ENCODE measurements around the gene EEFSEC. TPM values are rescaled to one million over a fixed set of nuclear protein-coding genes. Genes with fewer than 3 reads are reported as not detected.

EEFSEC gene
- total RNA-seq, 1 experiment from 2014 or later: 14.6 TPM

- no peak overlapping the region for H3K4me3 Mint-ChIP-seq (ENCODE audit: unreplicated experiment)
- BruUV-seq (replicated peaks): no TSS peak
- no peak for DNase-seq (ENCODE audit: unreplicated experiment)
- no peaks in the 10 kb centered on the region for H3K9me3 Mint-ChIP-seq (ENCODE audit: unreplicated experiment)
- peaks cover 22% of the 10 kb centered on the region for H3K4me1 Mint-ChIP-seq (ENCODE audit: insufficient read depth, unreplicated experiment)
- TF ChIP-seq CTCF (IDR thresholded peaks at IDR 0.05; ENCODE audit: unreplicated experiment): no peak
- intact Hi-C loops (cut with micrococcal nuclease): no loop called here
- no peak overlapping the region for H3K27ac Mint-ChIP-seq (ENCODE audit: low read depth, unreplicated experiment)
- ChIA-PET POLR2A (no interaction called here), CTCF (no interaction called here)
- no peaks in the 10 kb centered on the region for H3K27me3 Mint-ChIP-seq (ENCODE audit: insufficient read depth, unreplicated experiment)
- H3K36me3 Mint-ChIP-seq (ENCODE audit: insufficient read depth, unreplicated experiment): no peaks in the 10 kb centered on the region
Measured at GRCh38 chr3:128380295-128380694, 227.0 kb downstream of the EEFSEC start.

- no peaks in the 10 kb centered on the region for H3K27me3 Mint-ChIP-seq (ENCODE audit: insufficient read depth, unreplicated experiment)
- intact Hi-C loops (cut with micrococcal nuclease): no loop called here
- POLR2A ChIA-PET: no interaction called here
- BruUV-seq (replicated peaks): no TSS peak
- no peak for TF ChIP-seq CTCF (IDR thresholded peaks at IDR 0.05; ENCODE audit: unreplicated experiment)
- CTCF ChIA-PET: no interaction called here
- no peaks in the 10 kb centered on the region for H3K36me3 Mint-ChIP-seq (ENCODE audit: insufficient read depth, unreplicated experiment)
- no peak overlapping the region for H3K27ac Mint-ChIP-seq (ENCODE audit: low read depth, unreplicated experiment)
- no peak overlapping the region for H3K4me3 Mint-ChIP-seq (ENCODE audit: unreplicated experiment)
- peaks cover 22% of the 10 kb centered on the region for H3K4me1 Mint-ChIP-seq (ENCODE audit: insufficient read depth, unreplicated experiment)
- no peaks in the 10 kb centered on the region for H3K9me3 Mint-ChIP-seq (ENCODE audit: unreplicated experiment)
- no peak for DNase-seq (ENCODE audit: unreplicated experiment)
Measured at GRCh38 chr3:128380719-128381118, 227.4 kb downstream of the EEFSEC start.

- H3K4me3 Mint-ChIP-seq (ENCODE audit: unreplicated experiment): no peak overlapping the region
- ChIA-PET CTCF (interaction anchor here (0.7 kb wide), 1 partner anchor 16 kb away, joined by 3 read pairs; no protein-coding TSS in a partner anchor), POLR2A (no interaction called here)
- no peaks in the 10 kb centered on the region for H3K36me3 Mint-ChIP-seq (ENCODE audit: insufficient read depth, unreplicated experiment)
- BruUV-seq (replicated peaks): no TSS peak
- no peaks in the 10 kb centered on the region for H3K9me3 Mint-ChIP-seq (ENCODE audit: unreplicated experiment)
- DNase-seq (ENCODE audit: unreplicated experiment): no peak
- intact Hi-C loops (cut with micrococcal nuclease): no loop called here
- no peak for TF ChIP-seq CTCF (IDR thresholded peaks at IDR 0.05; ENCODE audit: unreplicated experiment)
- no peaks in the 10 kb centered on the region for H3K27me3 Mint-ChIP-seq (ENCODE audit: insufficient read depth, unreplicated experiment)
- no peak overlapping the region for H3K27ac Mint-ChIP-seq (ENCODE audit: low read depth, unreplicated experiment)
- H3K4me1 Mint-ChIP-seq (ENCODE audit: insufficient read depth, unreplicated experiment): peaks cover 22% of the 10 kb centered on the region
Measured at GRCh38 chr3:128381609-128382008, 228.3 kb downstream of the EEFSEC start.

- Mint-ChIP-seq H3K27ac (ENCODE audit: low read depth, unreplicated experiment) (no peak overlapping the region), H3K4me3 (ENCODE audit: unreplicated experiment) (no peak overlapping the region), H3K4me1 (ENCODE audit: insufficient read depth, unreplicated experiment) (peaks cover 22% of the 10 kb centered on the region), H3K9me3 (ENCODE audit: unreplicated experiment) (no peaks in the 10 kb centered on the region), H3K27me3 (ENCODE audit: insufficient read depth, unreplicated experiment) (no peaks in the 10 kb centered on the region), H3K36me3 (ENCODE audit: insufficient read depth, unreplicated experiment) (no peaks in the 10 kb centered on the region)
- POLR2A ChIA-PET: interaction anchor here (0.9 kb wide), 1 partner anchor 9 kb away, joined by 3 read pairs; no protein-coding TSS in a partner anchor
- CTCF ChIA-PET: interaction anchor here (0.7 to 0.9 kb wide), 3 partner anchors 12 to 17 kb away, joined by 3 read pairs; no protein-coding TSS in a partner anchor
- no TSS peak for BruUV-seq (replicated peaks)
- DNase-seq (ENCODE audit: unreplicated experiment): peak; percentile 1
- intact Hi-C loops (cut with micrococcal nuclease): no loop called here
- TF ChIP-seq CTCF (IDR thresholded peaks at IDR 0.05; ENCODE audit: unreplicated experiment): no peak
Measured at GRCh38 chr3:128382221-128382807, 229.0 kb downstream of the EEFSEC start.

All from MCF 10A (cell line).